ENCODE results near the gene AGBL3. TPM values are rescaled to one million over a fixed set of nuclear protein-coding genes. Genes with fewer than 3 reads are reported as not detected.
"Not testable (repeated sequence)": the region's sequence is repeated elsewhere in the genome, so short reads cannot be mapped to it uniquely, and the experiment has no call there.

AGBL3 gene
- total and polyA plus RNA-seq, 2 experiments from 2014 or later: 3.2 to 5.6 TPM

DNA sequence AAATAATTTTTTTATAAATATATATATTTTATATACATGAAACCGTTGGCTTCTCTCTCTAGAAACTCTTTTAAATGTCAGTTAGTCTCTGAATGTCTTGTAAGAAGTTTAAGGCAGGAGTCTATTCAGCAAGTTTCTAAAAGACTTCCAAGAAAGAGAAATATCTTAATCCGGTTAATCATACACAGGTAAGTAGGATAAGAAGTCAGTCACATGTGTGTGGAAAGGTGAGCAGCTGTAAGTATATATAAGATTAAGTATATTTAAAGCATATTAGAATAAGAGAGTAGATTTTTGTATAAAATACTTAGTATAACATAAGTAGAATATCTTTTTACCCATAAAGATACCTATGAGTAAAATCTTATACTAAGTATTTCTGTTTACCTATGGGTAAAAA, 48.9 kb downstream of the AGBL3 start:
- Mint-ChIP-seq H3K36me3 (ENCODE audit: low read depth) (no peaks in the 10 kb centered on the region), H3K4me3 (no peak overlapping the region), H3K27ac (no peak overlapping the region), H3K27me3 (ENCODE audit: insufficient read depth, low read depth, poor library complexity) (no peaks in the 10 kb centered on the region), H3K9me3 (no peaks in the 10 kb centered on the region), H3K4me1 (0 out of 3 replicates have a peak, but pooled peaks cover 2% of the 10 kb centered on the region)
- Histone ChIP-seq H3F3A (replicated peaks; ENCODE audit: low read depth) (no peaks in the 10 kb centered on the region), H3K9me2 (ENCODE audit: insufficient read depth) (no peaks in the 10 kb centered on the region), H3K27me3 (ENCODE audit: insufficient read depth) (no peaks in the 10 kb centered on the region), H3K27ac (ENCODE audit: low read depth) (no peak overlapping the region), H3K4me2 (no peak overlapping the region), H3K4me3 (no peak overlapping the region), H3K4me1 (ENCODE audit: insufficient read depth) (no peaks in the 10 kb centered on the region), H3K79me2 (replicated peaks; ENCODE audit: insufficient read depth) (no peaks in the 10 kb centered on the region), H4K20me1 (replicated peaks; ENCODE audit: insufficient read depth) (no peaks in the 10 kb centered on the region), H2AFZ (no peak overlapping the region), H3K36me3 (ENCODE audit: insufficient read depth) (no peaks in the 10 kb centered on the region)
- no peak for ATAC-seq
- DNase-seq (ENCODE audit: low spot score): no peak
- TF ChIP-seq POLR2AphosphoS5 (IDR thresholded peaks at IDR 0.05; ENCODE audit: low read depth) (no peak), ZNF331 (CRISPR knock-in tag; IDR thresholded peaks at IDR 0.05; ENCODE audit: low read depth) (no peak), EZH2 (IDR thresholded peaks at IDR 0.05; ENCODE audit: low read depth, unreplicated experiment) (no peak), EZH2phosphoT487 (IDR thresholded peaks at IDR 0.05; ENCODE audit: unreplicated experiment) (no peak), ZNF114 (CRISPR knock-in tag; IDR thresholded peaks at IDR 0.05) (no peak)
- TF ChIP-seq, protein P1, sequence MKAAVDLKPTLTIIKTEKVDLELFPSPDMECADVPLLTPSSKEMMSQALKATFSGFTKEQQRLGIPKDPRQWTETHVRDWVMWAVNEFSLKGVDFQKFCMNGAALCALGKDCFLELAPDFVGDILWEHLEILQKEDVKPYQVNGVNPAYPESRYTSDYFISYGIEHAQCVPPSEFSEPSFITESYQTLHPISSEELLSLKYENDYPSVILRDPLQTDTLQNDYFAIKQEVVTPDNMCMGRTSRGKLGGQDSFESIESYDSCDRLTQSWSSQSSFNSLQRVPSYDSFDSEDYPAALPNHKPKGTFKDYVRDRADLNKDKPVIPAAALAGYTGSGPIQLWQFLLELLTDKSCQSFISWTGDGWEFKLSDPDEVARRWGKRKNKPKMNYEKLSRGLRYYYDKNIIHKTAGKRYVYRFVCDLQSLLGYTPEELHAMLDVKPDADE (IDR thresholded peaks at IDR 0.05): no peak
- TF ChIP-seq, protein P2, sequence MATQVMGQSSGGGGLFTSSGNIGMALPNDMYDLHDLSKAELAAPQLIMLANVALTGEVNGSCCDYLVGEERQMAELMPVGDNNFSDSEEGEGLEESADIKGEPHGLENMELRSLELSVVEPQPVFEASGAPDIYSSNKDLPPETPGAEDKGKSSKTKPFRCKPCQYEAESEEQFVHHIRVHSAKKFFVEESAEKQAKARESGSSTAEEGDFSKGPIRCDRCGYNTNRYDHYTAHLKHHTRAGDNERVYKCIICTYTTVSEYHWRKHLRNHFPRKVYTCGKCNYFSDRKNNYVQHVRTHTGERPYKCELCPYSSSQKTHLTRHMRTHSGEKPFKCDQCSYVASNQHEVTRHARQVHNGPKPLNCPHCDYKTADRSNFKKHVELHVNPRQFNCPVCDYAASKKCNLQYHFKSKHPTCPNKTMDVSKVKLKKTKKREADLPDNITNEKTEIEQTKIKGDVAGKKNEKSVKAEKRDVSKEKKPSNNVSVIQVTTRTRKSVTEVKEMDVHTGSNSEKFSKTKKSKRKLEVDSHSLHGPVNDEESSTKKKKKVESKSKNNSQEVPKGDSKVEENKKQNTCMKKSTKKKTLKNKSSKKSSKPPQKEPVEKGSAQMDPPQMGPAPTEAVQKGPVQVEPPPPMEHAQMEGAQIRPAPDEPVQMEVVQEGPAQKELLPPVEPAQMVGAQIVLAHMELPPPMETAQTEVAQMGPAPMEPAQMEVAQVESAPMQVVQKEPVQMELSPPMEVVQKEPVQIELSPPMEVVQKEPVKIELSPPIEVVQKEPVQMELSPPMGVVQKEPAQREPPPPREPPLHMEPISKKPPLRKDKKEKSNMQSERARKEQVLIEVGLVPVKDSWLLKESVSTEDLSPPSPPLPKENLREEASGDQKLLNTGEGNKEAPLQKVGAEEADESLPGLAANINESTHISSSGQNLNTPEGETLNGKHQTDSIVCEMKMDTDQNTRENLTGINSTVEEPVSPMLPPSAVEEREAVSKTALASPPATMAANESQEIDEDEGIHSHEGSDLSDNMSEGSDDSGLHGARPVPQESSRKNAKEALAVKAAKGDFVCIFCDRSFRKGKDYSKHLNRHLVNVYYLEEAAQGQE (IDR thresholded peaks at IDR 0.05; ENCODE audit: unreplicated experiment): no peak

DNA sequence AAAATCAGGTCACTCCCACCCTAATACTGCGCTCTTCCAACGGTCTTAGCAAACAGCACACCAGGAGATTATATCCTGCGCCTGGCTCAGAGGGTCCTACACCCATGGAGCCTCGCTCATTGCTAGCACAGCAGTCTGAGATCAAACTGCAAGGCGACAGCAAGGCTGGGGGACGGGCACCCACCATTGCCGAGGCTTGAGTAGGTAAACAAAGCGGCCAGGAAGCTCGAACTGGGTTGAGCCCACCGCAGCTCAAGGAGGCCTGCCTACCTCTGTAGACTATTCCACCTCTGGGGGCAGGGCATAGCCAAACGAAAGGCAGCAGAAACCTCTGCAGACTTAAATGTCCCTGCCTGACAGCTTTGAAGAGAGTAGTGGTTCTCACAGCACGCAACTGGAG, 80.7 kb downstream of the AGBL3 start:
- H3K27ac Mint-ChIP-seq; H3K4me3 ChIP-seq; H3K36me3 ChIP-seq (ENCODE audit: insufficient read depth); H3K9me2 ChIP-seq (ENCODE audit: insufficient read depth); H3K4me1 ChIP-seq (ENCODE audit: insufficient read depth); H3F3A ChIP-seq (replicated peaks; ENCODE audit: low read depth); H4K20me1 ChIP-seq (replicated peaks; ENCODE audit: insufficient read depth); H3K4me1 Mint-ChIP-seq; H3K4me2 ChIP-seq; DNase-seq (ENCODE audit: low spot score); ATAC-seq; H3K79me2 ChIP-seq (replicated peaks; ENCODE audit: insufficient read depth); H3K4me3 Mint-ChIP-seq; H3K27ac ChIP-seq (ENCODE audit: low read depth); H3K27me3 Mint-ChIP-seq (ENCODE audit: insufficient read depth, low read depth, poor library complexity); H3K27me3 ChIP-seq (ENCODE audit: insufficient read depth); H2AFZ ChIP-seq: not testable (repeated sequence)
- Mint-ChIP-seq H3K9me3 (peaks cover 64% of the 10 kb centered on the region), H3K36me3 (ENCODE audit: low read depth) (peaks cover 49% of the 10 kb centered on the region)
